Measurements from ENCODE around the gene DUSP22.

GRCh38 chr6:381742-382461 lies 89.6 kb downstream of the DUSP22 start:
- TF ChIP-seq POLR2A (IDR thresholded peaks at IDR 0.05; ENCODE audit: low read length): no peak
- TF ChIP-seq GATA1 (IDR thresholded peaks at IDR 0.05; ENCODE audit: low read depth, low read length): no peak
